Kidney epithelial cell (primary cell): Measurements from ENCODE around the gene LYRM9. TPM values are rescaled to one million over a fixed set of nuclear protein-coding genes. Genes with fewer than 3 reads are reported as not detected.

Source experiments
- DNase-seq: peaks from one replicate; pipeline ENCODE4 v3.0.0-alpha.2; 2010; ENCODE audit warnings: low read depth
- H3K27me3 ChIP-seq: 2 replicates; pipeline ENCODE4 v1.6.0; 2011; ENCODE audit warnings: low read length; ENCODE audit not compliant: control insufficient read depth, insufficient read depth
- H3K36me3 ChIP-seq: 2 replicates; pipeline ENCODE4 v1.5.1; 2011; ENCODE audit warnings: low read length; ENCODE audit not compliant: control insufficient read depth, insufficient read depth
- H3K4me3 ChIP-seq: 2 replicates; pipeline ENCODE4 v1.5.1; 2011; ENCODE audit warnings: low read depth, mild to moderate bottlenecking, control low read depth, low read length
- CTCF ChIP-seq: IDR thresholded peaks from 2 replicates; pipeline ENCODE4 v1.5.1; 2011; ENCODE audit warnings: mild to moderate bottlenecking, moderate library complexity, low read length, control low read depth, inconsistent platforms; ENCODE audit not compliant: insufficient read depth, poor library complexity, severe bottlenecking
- total RNA-seq: library from RNA; depleted of rRNA; stranded (reverse); fragments of >200 nt; gene quantifications from 2 replicates; pipeline ENCODE4 v1.2.3, GENCODE V29; 2015

Gene LYRM9
- total RNA-seq, 1 donor from 2014 or later, result 5.0 TPM

DNA sequence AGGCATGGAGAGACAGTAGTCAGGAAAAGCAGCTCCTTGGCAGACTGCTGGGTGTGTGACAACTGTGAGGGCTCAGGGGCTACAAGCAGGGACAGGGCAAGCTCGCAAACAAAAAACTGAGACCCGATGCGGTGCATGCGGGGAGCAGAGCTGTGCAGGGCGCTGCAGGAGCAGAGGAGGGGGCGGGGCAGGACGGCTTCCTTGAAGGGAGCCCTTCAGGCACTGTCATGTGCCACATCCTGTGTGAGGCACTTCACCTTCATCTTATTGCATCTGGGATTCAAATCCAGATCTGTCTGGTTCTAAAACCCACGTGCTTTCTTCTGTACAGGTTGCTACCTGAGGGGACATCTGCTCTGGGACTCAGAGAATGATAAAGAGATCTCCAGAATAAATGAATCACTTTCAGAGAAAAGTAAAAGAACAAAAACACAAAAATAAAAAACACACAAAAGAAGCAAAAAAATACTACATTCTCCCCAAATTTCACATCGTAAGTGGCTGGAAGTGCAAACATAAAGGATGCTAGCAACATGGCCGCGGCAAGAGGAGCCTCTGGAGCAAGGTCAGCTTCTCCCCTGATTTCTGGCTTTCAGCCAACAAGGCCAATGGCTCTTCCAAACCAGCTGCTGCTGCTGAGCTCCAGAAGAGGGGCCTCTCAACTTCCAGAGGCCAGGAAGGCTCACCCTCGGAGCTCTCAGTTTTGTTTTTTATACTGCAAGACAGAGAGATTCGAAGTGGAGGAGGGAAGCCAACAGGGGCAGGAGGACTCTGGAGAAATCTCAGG is 14.2 kb downstream of the LYRM9 start:
- Histone ChIP-seq H3K27me3 (no peaks in the 10 kb centered on the region), H3K36me3 (no peaks in the 10 kb centered on the region), H3K4me3 (no peak overlapping the region)
- no peak for TF ChIP-seq CTCF
- DNase-seq, result no peak

DNA sequence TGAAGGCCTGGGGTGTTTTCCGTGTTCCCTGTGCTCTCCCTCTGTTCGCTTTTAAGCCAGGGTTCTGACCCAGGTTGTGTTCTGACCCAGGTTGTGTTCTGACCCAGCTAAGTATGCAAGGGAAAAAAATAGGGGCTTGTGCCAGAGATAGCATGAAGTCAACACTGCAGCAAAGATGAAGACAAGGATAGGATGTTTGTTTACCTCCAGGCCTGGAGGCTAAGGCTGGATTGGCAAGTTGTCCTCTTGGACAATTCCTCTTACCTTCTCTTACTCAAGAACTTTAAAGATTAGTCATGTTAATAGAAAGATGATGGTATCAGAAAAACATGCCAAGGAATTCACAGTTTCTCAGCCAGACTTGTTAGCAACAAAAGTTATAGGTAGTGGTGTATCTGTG is 19.4 kb downstream of the LYRM9 start:
- Histone ChIP-seq H3K36me3 (no peaks in the 10 kb centered on the region), H3K27me3 (no peaks in the 10 kb centered on the region), H3K4me3 (no peak overlapping the region)
- TF ChIP-seq CTCF, result no peak
- no peak for DNase-seq

DNA sequence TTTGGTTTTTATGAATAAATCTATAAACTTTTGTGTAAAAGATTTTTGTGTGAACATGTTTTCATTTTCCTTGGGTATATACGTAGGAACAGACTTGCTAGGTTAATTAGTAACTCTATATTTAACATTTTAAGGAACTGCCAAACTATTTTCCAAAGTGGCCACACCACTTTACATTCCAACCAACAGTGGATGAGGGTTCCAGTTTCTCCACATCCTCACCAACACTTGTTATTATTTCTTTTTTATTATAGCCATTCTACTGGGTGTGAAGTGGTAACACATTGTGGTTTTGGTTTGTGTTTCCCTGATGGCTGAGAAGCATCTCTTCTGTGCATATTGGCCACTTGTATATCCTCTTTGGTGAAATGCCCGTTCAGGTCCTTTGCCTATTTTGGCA is 20.0 kb downstream of the LYRM9 start:
- no peaks in the 10 kb centered on the region for H3K36me3 ChIP-seq
- H3K27me3 ChIP-seq, result no peaks in the 10 kb centered on the region
- H3K4me3 ChIP-seq, result no peak overlapping the region
- no peak for TF ChIP-seq CTCF
- no peak for DNase-seq

GRCh38 chr17:27872776-27873175 is 20.4 kb downstream of the LYRM9 start:
- no peaks in the 10 kb centered on the region for H3K27me3 ChIP-seq
- DNase-seq, result no peak
- H3K36me3 ChIP-seq, result no peaks in the 10 kb centered on the region
- H3K4me3 ChIP-seq, result no peak overlapping the region
- TF ChIP-seq CTCF, result no peak

- no peaks in the 10 kb centered on the region for H3K27me3 ChIP-seq
- no peaks in the 10 kb centered on the region for H3K36me3 ChIP-seq
- no peak overlapping the region for H3K4me3 ChIP-seq
- DNase-seq, result no peak
- TF ChIP-seq CTCF, result no peak
These were observed 21.8 kb downstream of the LYRM9 start for GRCh38 chr17:27871407-27871806.

GRCh38 chr17:27870345-27870744 is 22.8 kb downstream of the LYRM9 start:
- no peak for TF ChIP-seq CTCF
- no peaks in the 10 kb centered on the region for H3K36me3 ChIP-seq
- no peaks in the 10 kb centered on the region for H3K27me3 ChIP-seq
- no peak overlapping the region for H3K4me3 ChIP-seq
- DNase-seq, result no peak
